HG02973 (cell line): ENCODE measurements around the gene OR5K2.

Source experiments
- ATAC-seq: cut with Tn5 transposase; IDR thresholded peaks from one replicate; pipeline ENCODE4 v1.9.1; 2021; ENCODE audit warnings: moderate library complexity; ENCODE audit not compliant: unreplicated experiment

The OR5K2 gene

GRCh38 chr3:98521897-98522543, 24.5 kb downstream of the OR5K2 start:
- ATAC-seq: peak; percentile 45

DNA sequence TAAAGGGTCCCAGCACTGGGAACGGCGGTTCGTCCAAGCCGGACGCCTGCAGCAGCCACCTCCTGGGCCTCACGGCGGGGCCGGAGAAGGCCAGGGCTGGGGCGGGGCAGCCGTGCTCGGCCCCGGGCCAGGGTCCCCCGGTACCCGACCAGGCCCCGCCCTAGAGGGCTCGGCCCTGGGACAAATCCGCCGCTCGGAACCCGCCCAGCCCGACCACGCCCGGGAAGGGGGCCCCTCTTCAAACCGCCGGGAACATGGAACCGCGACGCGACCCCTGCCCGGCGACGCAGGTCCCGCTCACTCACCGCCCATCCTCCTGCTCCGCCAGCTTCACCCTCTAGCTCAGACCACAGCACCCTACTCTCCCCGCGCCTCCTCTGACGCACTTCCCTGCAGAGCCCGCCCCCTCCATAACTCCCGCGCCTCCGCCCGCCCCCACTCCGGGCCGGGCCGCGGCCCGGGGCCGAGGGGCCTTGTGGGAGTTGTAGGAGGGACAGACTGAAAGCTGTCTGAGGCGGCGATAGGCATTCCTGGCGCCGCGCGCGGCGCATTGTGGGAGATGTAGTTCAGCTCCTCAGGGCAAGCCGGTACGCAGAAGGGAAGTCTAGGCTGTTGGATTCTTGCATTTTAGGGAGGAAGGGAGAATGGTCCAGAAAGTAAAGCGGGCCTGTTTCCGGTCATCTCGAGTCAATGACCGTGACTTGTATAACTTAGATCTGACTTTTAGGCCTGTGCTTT, 25.2 kb downstream of the OR5K2 start, which contains the start of gene CLDND1:
Gene CLDND1, minus strand, starts transcription at position 359 of the 738 bp plus-strand sequence. CDS start 1,478 bp downstream, outside the sequence.
- ATAC-seq: peak; percentile 89

DNA sequence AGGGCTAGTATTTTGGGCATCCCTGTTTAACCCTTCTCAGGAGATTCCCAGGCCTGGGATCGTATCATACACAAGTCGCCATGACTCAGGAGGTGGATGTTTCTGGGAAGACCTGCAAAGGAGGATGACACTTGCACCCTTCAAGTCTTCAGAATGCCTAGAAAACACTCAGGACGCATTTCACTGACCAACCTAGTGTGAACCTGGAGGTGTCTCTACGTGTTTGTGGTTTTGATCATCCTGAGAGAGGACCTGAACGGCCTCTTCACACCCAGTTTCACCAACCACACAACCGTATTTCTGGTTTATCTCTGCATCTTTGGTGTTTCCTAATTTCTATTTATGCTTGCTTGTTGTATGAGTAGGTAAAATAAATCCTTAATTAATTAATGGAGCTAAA, 28.0 kb downstream of the OR5K2 start:
- ATAC-seq: no peak

DNA sequence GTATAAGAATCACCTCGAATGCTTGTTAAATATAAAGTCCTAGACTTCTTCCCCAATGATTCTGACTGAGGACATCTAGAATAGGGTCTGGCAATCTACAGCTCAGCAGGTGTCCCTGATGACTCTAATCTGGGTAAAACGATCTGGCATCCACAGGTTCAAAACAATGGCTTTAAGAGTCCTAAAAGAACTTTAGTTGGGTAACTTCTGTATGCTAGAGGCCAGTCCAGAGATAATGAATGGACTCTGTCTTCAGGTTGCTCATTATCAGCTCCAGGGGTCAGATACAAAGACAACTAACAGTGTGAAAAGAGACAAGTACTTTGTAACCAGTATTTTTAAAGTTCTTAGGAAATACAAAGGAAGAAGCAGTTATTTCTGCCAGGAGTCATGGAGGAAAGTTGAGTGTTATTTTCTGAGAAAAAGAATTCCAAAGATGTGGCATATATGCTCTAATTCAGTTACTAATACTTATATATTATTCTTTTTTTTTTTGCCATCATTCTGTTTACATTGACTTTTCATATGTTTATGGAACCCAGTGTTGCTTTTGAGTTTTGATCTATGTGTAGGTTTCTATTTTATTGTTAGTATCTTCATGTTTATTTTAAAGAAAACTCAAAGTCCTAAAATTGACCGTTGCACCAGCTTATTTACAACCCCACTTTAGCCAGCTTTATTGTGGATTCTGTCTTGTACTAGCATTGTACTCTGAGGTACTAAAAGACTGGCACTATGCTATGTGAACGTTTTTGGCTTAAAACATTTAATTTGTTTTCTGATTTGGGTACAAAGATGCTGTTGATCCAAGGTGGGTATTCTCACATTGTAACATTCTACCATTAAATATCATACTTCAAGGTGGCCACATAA, 31.2 kb downstream of the OR5K2 start:
- ATAC-seq: no peak

GRCh38 chr3:98529856-98530459, 32.5 kb downstream of the OR5K2 start:
- ATAC-seq: no peak

- peak; percentile 22 for ATAC-seq
Observed at GRCh38 chr3:98530676-98531075, 33.2 kb downstream of the OR5K2 start.

- ATAC-seq: peak; percentile 31
Observed at GRCh38 chr3:98531622-98532274, 34.3 kb downstream of the OR5K2 start, which contains the start of gene GPR15. TSS of gene GPR15 (plus strand) at chr3:98531978. CDS start at chr3:98532034, 56 bp downstream.

- no peak for ATAC-seq
Observed at GRCh38 chr3:98532275-98532637, 34.8 kb downstream of the OR5K2 start.

- no peak for ATAC-seq
Observed at GRCh38 chr3:98532709-98533571, 35.5 kb downstream of the OR5K2 start.

DNA sequence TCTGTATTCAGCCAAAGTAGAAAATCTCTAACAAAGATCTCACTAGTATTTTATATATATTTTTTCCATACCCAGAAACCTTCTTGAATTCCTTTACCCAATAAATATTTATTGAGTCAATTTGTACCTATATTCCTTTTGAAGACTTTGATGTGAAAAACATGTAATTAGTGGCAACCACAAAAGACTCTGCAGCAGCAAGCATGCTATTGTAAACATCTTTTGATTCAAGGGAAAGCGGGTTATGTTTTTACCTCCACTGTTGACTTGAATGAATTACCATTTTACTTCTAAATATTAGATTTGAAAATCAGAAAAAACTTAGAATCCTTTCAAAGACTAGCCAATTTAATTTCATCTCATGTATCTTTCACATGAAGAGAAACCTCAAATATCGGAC, 36.7 kb downstream of the OR5K2 start:
- no peak for ATAC-seq

GRCh38 chr3:98534734-98535133, 37.3 kb downstream of the OR5K2 start:
- no peak for ATAC-seq

DNA sequence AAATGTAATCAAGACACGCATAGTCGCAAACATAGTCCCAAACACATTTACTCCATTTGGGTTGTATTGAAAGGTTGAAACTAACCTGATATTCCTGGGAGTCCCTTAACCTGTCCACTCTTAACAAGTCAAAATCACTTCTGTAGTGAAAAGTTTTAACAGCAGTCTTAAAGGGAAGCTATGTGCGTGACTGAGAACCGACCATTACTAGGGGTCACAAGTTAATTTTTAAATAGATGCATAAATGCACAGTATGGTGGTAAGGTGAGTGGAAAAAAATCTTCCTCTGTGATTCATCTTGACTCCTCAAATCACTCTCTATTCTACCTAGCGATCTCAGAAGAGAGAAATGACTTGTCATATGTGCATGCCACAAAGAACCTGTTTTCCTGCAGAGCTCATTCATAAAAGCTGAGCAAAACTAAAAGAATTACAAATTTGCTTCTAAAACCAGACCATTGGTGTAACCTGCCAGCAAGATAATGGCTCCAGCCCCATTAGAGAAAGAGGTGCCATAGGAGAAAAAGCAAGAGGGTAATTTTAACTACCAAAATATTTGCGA, 39.1 kb downstream of the OR5K2 start:
- peak; percentile 69 for ATAC-seq

DNA sequence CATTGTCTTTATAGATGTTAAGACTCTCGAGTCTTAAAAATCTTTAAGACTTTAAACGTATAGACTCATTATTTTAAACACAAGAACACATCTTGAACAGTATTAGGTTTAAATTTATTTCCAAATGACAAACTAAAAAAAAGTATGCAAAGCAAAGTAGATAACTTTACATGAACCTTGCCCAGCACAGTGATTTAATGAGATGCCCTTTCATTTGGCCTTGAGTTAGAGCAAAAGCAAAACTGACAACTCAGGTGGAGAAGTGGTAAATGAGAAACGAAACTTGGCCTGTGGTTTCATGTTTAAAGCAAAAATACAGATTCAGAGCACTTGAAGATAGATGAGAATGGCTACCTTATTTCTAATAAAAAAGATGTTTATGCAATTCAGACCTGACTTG, 42.9 kb downstream of the OR5K2 start:
- ATAC-seq: peak; percentile 43

DNA sequence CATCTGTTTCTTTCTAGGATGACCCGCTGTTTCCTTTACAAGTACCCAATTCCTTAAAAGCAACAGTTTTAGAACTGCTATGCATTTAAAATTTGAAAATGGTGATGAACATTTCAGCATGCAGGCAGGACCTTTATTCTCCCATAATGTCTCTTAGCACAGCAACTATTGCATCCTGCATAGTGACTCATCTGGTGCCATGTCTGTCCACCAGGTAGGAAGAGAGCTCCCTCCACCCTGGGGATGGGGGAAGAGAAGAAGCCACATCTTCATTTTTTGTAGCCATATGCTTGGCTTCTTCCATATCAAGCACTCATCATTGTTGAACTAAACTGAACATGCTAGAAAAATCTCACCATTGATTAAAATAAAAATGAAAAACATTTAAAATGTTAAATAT, 44.2 kb downstream of the OR5K2 start:
- no peak for ATAC-seq

GRCh38 chr3:98542623-98543022, 45.1 kb downstream of the OR5K2 start:
- ATAC-seq: no peak

- peak; percentile 61 for ATAC-seq
Observed at GRCh38 chr3:98545940-98546339, 48.5 kb downstream of the OR5K2 start.
